ENCODE measurements around the gene CLDN9. TPM values are rescaled to one million over a fixed set of nuclear protein-coding genes. Genes with fewer than 3 reads are reported as not detected.

The CLDN9 gene, protein sequence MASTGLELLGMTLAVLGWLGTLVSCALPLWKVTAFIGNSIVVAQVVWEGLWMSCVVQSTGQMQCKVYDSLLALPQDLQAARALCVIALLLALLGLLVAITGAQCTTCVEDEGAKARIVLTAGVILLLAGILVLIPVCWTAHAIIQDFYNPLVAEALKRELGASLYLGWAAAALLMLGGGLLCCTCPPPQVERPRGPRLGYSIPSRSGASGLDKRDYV
- polyA plus RNA-seq (ENCODE audit: insufficient read length) = 2.0 TPM
- long read RNA-seq, donor 1, transcript CLDN9-201 (1 exons, 2,050 nt) = major isoform, 5 of 21 reads
- long read RNA-seq, donor 1, partial matches to known transcripts = 16 of 21 reads
- long read RNA-seq, donor 1, other reads (novel, unspliced or antisense) = 0 of 21 reads
- long read RNA-seq, donor 2, partial matches to known transcripts = 0 of 4 reads
- long read RNA-seq, donor 2, other reads (novel, unspliced or antisense) = 0 of 4 reads
- long read RNA-seq, donor 3, partial matches to known transcripts = 5 of 8 reads
- long read RNA-seq, donor 3, other reads (novel, unspliced or antisense) = 0 of 8 reads
- long read RNA-seq, donor 4 = 0 reads
- long read RNA-seq, donor 5, partial matches to known transcripts = 0 of 2 reads
- long read RNA-seq, donor 5, other reads (novel, unspliced or antisense) = 0 of 2 reads
- long read RNA-seq, donor 6, partial matches to known transcripts = 0 of 3 reads
- long read RNA-seq, donor 6, other reads (novel, unspliced or antisense) = 0 of 3 reads
- long read RNA-seq, donor 7, partial matches to known transcripts = 19 of 23 reads
- long read RNA-seq, donor 7, other reads (novel, unspliced or antisense) = 0 of 23 reads
- long read RNA-seq, donor 8 = 0 reads

DNA sequence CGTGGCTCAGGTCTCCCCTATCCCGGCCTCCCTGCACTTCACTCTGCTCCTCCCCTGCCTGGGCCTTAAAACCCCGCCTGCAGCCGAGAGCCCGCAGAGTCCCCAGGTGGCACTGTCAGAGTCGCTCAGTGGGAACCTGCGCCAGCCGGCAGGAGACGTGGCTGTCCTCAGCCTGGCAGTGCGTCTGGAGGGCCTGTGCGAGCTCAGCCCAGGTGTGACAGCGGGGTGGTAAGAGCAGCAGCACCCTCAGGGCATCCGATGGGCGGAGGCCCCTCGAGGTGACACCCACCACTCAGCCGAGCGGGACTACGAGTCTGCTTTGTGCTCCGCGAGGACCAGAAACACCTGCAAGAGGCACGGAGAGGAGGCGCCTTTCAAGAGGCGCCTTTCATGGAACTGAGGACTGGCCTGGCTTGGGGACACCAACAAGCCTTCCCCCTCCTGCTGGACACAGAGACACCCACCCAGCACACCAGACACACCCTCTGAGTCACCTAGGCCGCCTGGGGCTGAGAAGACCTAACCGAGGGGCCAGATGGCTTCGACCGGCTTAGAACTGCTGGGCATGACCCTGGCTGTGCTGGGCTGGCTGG lies at the start of gene CLDN9:
TSS of gene CLDN9 (plus strand) at position 96 of the 593 bp plus-strand sequence. CDS start at position 536, 440 bp downstream.
- DNase-seq = no peak

DNA sequence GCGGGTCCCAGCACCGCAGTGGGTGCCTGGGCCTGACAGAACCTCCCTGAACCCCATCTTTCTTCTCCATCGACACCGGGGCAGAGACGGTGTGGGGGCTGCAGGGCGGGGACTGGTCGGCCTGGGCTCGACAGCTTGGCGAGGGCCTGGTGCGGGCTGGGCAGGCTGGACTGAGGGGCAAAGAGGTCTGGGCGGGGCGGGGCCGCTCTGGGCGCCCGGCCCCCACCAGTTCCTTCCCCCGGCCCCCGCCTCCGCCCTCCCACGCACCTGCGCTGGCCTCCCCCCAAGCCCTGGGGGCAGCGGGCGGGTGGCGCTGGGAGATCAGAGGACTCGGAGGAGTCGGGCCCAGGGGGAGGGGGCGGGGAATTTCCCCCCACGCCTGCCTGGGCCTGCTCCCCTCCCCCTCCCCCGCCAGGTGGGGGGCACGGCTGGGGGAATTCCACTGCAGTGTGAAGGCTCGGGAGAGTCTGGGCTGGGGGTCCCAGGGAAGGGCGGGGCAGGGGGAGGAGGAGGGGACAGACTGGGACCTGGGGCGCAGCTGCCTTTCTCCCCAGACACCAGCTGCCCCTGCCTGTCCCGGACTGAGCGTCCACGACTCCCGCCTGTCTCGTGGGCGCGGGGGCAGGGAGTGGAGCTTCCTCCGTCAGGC lies 49.5 kb upstream of the CLDN9 start:
- DNase-seq = no peak

DNA sequence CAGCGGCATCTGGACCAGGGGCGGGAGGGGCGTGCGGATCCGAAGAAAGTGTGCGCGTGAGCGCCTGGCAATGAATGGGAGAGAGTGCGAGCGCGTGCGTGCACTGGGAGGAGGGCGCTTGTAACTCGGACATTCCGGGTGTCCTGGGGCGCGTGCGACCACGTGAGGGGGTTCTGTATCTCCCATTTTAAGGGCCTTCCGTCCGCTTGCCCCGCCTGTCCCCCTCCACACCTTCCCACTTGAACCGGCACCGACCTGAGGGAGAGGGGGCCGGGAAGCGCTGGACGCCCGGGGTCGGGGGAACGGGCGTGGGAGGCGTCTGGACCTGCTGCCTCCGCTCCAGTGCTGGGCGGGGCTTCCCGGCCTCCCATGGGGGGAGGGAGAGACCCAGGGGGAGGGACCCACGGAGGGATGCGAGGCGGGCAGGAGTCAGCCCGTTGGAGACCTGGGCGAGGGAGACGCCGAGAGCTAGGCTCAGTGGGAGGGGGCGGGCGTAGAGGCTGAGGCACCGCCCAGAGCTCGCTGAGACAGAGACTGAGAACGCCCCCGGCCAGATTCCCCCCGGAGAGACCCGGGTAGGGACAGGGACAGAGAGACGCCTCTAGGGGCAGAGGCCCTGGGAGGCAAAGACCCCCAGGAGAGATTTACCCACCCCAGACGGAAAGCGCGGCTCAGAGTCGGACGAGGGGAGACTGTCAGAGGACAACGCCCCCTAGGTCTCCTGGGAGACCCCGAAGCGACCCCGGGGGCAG lies 48.8 kb upstream of the CLDN9 start, which contains the start of gene KREMEN2:
TSS of gene KREMEN2 (plus strand) at position 553 of the 752 bp plus-strand sequence. CDS start 246 bp downstream, outside the sequence.
- no peak for DNase-seq

DNA sequence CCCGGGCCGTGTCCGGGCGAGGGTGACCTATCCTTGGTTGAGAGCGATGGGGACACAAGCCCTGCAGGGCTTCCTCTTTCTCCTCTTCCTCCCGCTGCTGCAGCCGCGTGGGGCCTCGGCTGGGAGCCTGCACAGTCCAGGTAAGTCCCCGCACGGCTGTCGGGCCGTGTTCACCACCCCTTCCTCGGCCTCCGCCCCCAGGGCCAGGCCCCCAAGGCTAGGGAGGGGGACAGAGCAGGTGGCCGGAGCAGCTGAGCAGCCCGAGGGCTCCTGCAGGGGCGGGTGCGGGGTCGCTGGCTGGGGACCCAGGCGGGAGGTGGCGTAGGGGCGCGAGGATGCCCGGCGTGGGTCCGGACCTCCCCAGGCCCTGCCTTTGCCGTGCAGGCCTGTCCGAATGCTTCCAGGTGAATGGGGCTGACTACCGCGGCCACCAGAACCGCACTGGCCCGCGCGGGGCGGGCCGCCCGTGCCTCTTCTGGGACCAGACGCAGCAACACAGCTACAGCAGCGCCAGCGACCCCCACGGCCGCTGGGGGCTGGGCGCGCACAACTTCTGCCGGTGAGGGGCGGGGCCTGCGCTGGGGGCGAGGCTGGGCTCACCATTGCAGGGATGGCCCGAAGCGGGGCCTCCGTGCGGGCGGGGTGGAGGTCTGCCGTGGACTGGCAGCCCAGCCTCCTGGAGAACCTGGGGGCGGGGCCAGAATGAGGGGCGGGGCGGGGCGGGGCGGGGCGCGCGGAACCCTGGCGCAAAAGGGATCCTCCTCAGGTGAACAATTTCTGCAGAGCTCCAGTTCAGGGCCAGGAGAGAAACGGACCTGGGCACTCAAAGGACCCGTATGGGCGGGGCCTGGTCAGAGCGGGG lies 48.0 kb upstream of the CLDN9 start:
- no peak for DNase-seq

DNA sequence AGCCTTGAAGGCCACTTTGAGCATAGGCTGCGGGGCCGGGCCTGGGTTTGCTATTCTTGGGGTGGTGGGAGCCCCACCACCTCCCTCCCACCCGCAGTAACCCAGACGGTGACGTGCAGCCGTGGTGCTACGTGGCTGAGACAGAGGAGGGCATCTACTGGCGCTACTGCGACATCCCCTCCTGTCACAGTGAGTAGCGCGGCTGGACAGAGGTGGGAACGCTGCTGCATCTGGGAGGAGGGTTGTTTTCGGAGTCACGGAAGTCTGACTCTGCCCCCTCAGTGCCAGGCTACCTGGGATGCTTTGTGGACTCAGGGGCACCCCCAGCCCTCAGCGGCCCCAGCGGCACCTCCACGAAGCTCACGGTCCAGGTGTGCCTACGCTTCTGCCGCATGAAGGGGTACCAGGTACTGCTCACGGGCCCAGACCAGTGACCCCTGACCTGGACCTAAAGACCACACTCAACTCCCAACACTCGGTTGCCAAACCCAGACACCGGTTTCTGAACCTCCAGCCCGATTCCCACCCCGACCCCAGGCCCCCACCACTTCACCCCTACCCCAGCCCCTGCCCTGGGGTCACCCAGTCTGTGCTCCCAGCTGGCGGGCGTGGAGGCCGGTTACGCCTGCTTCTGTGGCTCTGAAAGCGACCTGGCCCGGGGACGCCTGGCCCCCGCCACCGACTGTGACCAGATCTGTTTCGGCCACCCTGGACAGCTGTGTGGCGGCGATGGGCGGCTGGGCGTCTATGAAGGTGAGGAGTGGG lies 46.5 kb upstream of the CLDN9 start:
- no peak for DNase-seq

DNA sequence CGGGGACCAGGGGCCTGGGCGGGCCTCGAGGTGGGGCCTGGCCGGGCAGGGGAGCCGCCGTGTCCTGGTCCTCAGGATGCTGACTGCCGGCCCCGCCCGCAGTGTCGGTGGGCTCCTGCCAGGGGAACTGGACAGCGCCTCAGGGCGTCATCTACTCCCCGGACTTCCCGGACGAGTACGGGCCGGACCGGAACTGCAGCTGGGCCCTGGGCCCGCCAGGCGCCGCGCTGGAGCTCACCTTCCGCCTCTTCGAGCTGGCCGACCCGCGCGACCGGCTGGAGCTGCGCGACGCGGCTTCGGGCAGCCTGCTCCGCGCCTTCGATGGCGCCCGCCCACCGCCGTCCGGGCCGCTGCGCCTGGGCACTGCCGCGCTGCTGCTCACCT lies 45.9 kb upstream of the CLDN9 start:
- DNase-seq = no peak

DNA sequence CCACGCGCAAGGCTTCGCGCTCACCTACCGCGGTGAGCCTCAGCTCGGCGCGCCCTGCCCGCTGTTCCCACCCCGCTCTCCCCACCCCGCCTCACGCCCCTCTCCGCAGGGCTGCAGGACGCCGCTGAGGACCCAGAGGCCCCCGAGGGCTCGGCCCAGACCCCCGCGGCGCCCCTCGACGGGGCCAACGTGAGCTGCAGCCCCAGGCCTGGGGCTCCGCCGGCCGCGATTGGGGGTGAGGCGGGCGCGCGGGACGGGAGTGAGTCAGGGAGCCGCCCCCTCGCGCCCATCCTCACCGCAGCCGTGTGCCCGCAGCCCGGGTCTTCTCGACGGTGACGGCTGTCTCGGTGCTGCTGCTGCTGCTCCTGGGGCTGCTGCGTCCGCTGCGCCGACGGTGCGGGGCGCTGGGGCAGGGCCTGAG lies 45.5 kb upstream of the CLDN9 start:
- DNase-seq = no peak

DNA sequence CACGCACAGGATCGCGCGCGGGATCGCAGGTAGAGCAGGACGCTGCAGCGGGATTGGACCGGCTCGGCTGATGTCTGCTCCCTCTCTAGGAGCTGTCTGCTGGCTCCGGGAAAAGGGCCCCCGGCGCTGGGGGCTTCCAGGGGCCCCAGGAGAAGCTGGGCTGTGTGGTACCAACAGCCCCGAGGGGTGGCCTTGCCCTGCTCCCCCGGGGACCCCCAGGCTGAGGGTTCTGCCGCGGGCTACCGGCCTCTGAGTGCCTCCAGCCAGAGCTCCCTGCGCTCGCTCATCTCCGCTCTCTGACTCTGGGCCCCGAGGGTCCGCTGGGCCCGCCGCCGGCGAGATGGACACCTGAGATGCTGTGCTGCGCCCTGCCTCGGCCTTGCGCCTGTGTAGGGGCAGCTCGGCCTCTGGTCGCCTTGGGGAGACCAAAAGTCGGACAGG lies 45.0 kb upstream of the CLDN9 start:
- no peak for DNase-seq

DNA sequence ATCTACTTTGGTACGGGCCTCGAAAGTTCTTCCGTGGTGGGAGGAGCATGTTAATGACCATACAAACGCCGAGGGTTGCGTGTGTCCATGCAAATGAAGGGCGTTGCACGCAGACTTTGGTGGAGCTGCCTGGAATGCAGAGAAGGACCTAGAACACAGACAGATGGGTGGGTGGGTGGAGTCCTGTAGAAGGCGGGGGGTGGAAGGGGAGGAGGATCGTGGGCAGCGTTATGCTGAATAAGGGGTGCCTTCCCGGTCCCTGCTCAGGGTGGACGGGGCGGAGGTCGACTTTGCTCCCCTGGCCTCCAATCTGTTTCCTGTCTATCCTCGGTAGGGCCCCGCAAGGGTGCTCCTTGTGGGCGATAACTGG lies 44.4 kb upstream of the CLDN9 start:
- no peak for DNase-seq

DNA sequence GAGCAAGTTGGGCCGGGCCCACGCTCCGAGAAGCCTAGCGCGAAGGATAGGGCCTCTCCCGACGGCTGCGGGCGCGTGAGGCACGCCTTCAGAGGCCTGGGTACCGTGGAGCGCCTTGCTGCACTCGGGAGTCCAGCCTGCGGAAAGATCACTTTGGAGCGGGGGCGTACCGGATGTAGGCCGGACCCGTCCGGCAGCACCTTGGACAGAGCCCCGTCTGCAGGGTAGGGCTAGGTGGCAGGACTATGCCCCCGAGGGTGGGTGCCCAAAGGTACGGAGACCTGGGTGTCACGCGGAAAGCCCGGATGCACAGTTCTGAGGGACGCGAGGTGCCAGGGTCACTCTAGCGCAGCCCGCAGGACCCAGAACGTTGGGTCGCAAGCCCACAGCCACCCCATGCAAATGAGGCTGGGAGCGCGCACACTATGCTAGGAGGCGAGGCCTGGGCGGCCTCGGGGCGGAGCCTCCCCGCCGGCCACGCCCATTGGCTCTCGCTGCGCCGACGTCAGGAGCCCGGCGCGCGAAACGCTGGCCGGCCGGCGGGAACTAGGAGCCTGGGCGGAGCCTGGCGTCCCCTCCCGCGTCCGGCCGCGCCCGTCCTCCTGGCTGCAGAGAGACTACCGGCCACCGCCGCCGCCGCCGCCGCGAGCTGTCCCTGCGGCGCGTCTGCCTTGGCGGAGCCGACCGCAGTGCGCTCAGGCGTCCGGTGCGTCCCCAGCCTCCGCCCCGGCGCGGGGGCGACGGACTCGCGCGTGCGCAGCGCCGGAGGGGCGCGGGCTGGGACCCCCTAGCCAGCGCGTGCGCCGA lies 43.8 kb upstream of the CLDN9 start, which contains the start of gene PAQR4:
TSS of gene PAQR4 (plus strand) at position 611 of the 807 bp plus-strand sequence. CDS start 327 bp downstream, outside the sequence.
- peak; percentile 87 for DNase-seq

DNA sequence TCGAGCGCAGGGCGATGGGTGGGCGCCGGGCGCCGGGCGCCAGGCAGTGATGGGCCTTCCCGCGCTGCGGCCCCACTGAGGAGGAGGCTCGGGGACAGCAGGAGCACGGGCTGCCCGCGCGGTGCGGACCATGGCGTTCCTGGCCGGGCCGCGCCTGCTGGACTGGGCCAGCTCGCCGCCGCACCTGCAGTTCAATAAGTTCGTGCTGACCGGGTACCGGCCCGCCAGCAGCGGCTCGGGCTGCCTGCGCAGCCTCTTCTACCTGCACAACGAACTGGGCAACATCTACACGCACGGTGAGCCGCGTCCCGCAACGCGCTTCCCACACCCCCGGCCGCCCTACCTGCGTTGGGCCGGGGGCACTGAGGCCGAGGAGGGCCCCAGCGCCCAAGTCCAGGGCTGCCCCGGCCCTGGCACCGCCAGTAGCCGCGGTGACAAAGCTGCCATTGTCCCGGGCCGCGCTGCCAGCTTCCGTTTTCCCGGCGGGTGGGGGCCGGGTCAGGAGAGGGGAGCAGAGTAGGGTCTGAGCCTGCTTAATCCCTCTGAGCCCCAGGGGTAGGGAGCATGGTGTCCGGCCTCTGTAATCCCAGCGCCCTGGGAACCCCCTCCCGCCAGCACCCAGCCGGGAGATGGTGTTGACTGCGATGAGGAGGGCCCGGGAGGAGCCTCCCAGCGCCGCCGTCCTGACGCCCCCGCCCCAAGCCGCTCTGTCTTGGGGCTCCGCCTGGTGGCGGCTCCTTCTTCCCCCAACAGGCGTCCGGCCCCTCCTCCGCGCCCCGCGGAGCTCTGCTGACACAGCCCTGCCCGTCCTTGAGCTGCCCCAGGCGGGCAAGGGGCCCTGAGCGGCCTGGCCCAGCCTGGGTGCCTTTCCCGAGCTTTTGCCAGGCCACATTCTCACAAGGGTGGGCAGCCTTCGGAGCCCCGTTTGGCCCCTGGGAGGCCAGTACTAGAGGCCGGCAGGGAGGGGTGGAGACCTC lies 42.9 kb upstream of the CLDN9 start:
- DNase-seq = no peak

DNA sequence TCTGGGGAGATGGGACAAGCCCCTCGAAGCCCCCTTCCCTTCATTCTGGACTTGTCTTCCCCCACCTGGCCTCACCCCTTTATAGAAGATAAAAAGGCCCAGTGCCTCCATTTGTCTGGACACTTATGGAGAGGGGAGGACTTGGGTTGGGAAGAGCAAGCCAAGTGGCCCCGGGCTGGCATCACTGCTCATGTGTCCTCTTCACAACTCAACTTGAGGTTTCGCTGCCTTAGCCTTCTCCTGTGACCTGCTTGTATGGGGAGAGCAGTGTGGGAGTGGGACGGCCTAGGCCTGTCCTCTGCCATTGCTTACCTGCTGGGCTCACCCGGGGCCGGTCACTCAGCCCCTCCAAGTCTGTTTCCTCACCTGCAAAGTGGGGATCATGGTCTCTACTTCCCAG lies 42.2 kb upstream of the CLDN9 start:
- no peak for DNase-seq

DNA sequence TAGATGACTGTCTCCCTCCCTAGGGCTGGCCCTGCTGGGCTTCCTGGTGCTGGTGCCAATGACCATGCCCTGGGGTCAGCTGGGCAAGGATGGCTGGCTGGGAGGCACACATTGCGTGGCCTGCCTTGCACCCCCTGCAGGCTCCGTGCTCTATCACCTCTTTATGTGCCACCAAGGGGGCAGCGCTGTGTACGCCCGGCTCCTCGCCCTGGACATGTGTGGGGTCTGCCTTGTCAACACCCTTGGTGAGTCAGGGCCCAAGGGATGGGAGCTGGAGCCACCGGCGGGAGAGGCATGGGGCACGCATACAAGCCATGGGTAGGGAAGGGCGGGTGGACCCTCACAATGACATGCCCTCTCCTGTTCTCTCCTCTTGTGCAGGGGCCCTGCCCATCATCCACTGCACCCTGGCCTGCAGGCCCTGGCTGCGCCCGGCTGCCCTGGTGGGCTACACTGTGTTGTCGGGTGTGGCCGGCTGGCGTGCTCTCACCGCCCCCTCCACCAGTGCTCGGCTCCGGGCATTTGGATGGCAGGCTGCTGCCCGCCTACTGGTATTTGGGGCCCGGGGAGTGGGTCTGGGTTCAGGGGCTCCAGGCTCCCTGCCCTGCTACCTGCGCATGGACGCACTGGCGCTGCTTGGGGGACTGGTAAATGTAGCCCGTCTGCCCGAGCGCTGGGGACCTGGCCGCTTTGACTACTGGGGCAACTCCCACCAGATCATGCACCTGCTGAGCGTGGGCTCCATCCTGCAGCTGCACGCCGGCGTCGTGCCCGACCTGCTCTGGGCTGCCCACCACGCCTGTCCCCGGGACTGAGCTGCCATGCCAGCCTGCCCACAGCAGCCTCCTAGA lies 41.4 kb upstream of the CLDN9 start:
- no peak for DNase-seq

DNA sequence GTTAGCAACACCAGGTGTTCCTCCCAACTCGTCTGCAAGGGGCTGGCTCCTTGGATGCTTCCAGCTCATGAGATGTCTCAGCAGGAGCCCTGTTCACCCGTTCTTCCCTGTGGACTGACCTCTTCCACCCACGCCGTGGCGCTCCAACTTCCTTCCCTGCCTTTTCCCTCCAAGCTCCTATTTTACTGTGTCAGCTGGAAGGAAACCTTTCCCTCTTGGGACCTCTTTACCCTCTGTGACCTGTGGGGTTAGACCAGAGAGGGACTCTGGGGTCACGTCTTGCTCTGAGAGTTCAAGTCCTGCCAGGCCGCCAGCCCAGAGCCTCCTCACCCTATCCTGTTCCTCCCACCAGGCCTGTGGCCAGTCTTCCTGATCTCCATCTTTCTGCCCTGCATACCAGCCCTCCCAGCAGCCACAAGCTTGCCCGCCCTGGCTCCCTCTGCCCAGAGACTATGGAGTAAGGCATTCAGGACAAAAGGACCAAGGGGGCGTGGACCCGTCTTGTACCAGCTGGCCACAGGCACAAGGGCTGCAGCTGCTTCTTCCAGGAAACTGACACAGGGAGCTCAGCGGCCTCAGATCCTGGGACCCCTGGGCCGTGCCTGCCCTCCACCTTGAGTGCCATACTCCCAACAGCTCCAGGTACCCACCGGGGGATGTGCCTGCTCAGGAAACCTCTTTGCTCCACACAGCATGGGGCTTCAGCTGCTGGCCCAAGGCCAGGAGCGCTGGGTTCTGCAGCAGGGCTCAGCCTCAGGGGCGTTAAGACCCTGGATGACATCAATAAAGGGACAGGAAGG lies 40.5 kb upstream of the CLDN9 start:
- no peak for DNase-seq

DNA sequence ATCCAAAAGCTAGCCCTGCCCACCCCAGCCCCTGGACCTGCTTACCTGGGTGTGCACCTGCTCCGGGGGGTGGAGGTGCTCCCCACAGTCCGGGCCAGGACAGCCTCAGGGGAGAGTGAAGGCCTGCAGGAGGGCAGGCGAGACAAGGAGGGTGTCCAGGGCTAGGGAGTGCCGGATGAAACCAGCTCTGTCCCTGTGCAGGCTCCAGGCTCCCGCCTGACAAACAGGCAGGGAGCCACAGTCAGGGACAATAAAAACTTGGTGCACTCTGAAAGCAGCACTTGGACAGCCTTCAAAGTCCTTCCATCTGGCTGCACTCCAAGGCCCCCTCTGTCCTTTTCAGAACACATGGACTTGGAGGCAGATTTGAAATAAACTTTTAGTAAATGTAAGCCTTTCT lies 39.6 kb upstream of the CLDN9 start:
- DNase-seq = no peak
